ENCODE measurements around the gene CLEC11A. TPM values are rescaled to one million over a fixed set of nuclear protein-coding genes. Genes with fewer than 3 reads are reported as not detected.

CLEC11A gene
- total and polyA plus RNA-seq, 2 donors from 2014 or later, result 9.6 to 24.5 TPM

DNA sequence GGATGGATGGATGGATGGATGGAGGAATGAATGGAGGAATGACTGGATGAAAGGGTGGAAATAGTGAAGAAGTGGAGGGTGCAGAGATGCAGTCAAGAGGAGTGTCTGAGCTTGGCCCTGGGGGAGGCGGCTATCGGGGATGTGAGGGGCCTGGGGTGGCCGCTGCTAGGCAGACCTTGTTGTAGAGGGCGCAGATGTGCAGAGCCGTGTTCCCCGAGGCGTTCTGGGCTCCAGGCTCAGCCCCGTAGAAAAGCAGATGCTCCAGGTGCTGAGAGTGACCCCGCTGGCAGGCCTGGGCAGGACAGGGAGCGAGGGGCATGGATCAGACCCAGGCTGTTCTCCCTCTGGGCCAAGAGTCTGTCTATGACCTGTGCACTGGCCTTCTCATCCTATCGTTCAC lies 12.0 kb upstream of the CLEC11A start:
- no peaks in the 10 kb centered on the region for H3K9me3 ChIP-seq (ENCODE audit: control insufficient read depth in 2 of 3, insufficient read depth in 1 of 3, low read length in 3 of 3)
- H3K4me1 ChIP-seq (ENCODE audit: control insufficient read depth in 2 of 3, insufficient read depth in 2 of 3, low read depth in 1 of 3, low read length in 3 of 3), result no peaks in the 10 kb centered on the region
- intact Hi-C loops (cut with DNase I), result no loop called here
- H3K27me3 ChIP-seq (ENCODE audit: control insufficient read depth, insufficient read depth, low read length), result no peaks in the 10 kb centered on the region
- no peak overlapping the region for H3K9ac ChIP-seq (ENCODE audit: low read length in 3 of 3)
- H3K36me3 ChIP-seq (ENCODE audit: control insufficient read depth in 2 of 3, insufficient read depth in 3 of 3, low read length in 3 of 3), result no peaks in the 10 kb centered on the region
- H3K27ac ChIP-seq (ENCODE audit: low read depth in 2 of 2, low read length in 2 of 2), result no peak overlapping the region
- TF ChIP-seq, protein P1, sequence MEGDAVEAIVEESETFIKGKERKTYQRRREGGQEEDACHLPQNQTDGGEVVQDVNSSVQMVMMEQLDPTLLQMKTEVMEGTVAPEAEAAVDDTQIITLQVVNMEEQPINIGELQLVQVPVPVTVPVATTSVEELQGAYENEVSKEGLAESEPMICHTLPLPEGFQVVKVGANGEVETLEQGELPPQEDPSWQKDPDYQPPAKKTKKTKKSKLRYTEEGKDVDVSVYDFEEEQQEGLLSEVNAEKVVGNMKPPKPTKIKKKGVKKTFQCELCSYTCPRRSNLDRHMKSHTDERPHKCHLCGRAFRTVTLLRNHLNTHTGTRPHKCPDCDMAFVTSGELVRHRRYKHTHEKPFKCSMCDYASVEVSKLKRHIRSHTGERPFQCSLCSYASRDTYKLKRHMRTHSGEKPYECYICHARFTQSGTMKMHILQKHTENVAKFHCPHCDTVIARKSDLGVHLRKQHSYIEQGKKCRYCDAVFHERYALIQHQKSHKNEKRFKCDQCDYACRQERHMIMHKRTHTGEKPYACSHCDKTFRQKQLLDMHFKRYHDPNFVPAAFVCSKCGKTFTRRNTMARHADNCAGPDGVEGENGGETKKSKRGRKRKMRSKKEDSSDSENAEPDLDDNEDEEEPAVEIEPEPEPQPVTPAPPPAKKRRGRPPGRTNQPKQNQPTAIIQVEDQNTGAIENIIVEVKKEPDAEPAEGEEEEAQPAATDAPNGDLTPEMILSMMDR (IDR thresholded peaks at IDR 0.05; ENCODE audit: borderline replicate concordance, extremely low read depth, insufficient read depth), result no peak
- no peak overlapping the region for H3K4me3 ChIP-seq (ENCODE audit: low read length in 3 of 3)
- DNase-seq (no peak), FAIRE-seq (no peak)

DNA sequence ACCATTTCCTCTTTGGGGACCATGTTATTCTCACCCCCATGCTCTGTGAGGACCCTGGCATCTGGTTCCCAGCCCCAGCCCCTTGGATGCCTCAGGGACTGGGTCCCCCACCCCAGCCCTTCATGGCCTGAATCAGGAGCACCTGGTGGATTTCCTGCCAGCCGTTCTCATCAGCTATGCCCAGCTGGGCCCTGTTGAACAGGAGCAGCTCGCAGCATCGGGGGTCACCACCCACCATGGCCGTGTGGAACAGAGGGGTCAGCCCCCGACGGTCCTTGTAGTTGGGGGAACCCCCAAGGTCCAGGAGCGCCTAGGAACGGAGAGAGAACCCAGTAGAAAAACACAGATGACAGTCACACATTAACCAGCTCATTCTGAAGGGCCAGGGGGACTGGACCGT lies 11.4 kb upstream of the CLEC11A start:
- Histone ChIP-seq H3K4me1 (ENCODE audit: control insufficient read depth in 2 of 3, insufficient read depth in 2 of 3, low read depth in 1 of 3, low read length in 3 of 3) (no peaks in the 10 kb centered on the region), H3K36me3 (ENCODE audit: control insufficient read depth in 2 of 3, insufficient read depth in 3 of 3, low read length in 3 of 3) (no peaks in the 10 kb centered on the region), H3K9me3 (ENCODE audit: control insufficient read depth in 2 of 3, insufficient read depth in 1 of 3, low read length in 3 of 3) (no peaks in the 10 kb centered on the region), H3K27ac (ENCODE audit: low read depth in 2 of 2, low read length in 2 of 2) (no peak overlapping the region), H3K9ac (ENCODE audit: low read length in 3 of 3) (no peak overlapping the region), H3K4me3 (ENCODE audit: low read length in 3 of 3) (no peak overlapping the region), H3K27me3 (ENCODE audit: control insufficient read depth, insufficient read depth, low read length) (no peaks in the 10 kb centered on the region)
- FAIRE-seq (no peak), DNase-seq (no peak)
- intact Hi-C loops (cut with DNase I), result no loop called here
- TF ChIP-seq, protein P1 (IDR thresholded peaks at IDR 0.05; ENCODE audit: borderline replicate concordance, extremely low read depth, insufficient read depth), result no peak

DNA sequence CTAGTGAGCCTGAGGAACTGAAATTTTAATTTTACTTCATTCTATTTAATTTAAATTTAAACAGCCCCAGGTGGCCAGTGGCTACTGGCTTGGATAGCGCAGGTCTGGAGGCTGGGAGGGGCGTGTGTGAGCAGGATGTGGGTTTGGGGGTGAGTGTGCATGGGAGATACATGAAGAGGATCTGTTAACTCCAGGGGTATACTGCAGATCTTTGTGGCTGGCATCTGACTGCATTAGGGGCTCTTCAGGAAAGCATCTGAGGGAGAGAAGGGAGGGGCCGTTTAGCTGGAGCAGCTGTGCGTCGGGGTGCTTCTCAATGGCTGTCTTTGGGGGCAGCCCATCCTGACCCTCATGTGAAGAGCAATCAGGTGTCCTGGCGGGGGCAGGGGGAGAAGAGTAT lies 10.3 kb upstream of the CLEC11A start:
- no peaks in the 10 kb centered on the region for H3K27me3 ChIP-seq (ENCODE audit: control insufficient read depth, insufficient read depth, low read length)
- TF ChIP-seq, protein P1 (IDR thresholded peaks at IDR 0.05; ENCODE audit: borderline replicate concordance, extremely low read depth, insufficient read depth), result no peak
- DNase-seq (no peak), FAIRE-seq (no peak)
- H3K4me1 ChIP-seq (ENCODE audit: control insufficient read depth in 2 of 3, insufficient read depth in 2 of 3, low read depth in 1 of 3, low read length in 3 of 3), result no peaks in the 10 kb centered on the region
- H3K36me3 ChIP-seq (ENCODE audit: control insufficient read depth in 2 of 3, insufficient read depth in 3 of 3, low read length in 3 of 3), result no peaks in the 10 kb centered on the region
- intact Hi-C loops (cut with DNase I), result no loop called here
- no peak overlapping the region for H3K27ac ChIP-seq (ENCODE audit: low read depth in 2 of 2, low read length in 2 of 2)
- no peaks in the 10 kb centered on the region for H3K9me3 ChIP-seq (ENCODE audit: control insufficient read depth in 2 of 3, insufficient read depth in 1 of 3, low read length in 3 of 3)
- H3K9ac ChIP-seq (ENCODE audit: low read length in 3 of 3), result no peak overlapping the region
- H3K4me3 ChIP-seq (ENCODE audit: low read length in 3 of 3), result no peak overlapping the region

DNA sequence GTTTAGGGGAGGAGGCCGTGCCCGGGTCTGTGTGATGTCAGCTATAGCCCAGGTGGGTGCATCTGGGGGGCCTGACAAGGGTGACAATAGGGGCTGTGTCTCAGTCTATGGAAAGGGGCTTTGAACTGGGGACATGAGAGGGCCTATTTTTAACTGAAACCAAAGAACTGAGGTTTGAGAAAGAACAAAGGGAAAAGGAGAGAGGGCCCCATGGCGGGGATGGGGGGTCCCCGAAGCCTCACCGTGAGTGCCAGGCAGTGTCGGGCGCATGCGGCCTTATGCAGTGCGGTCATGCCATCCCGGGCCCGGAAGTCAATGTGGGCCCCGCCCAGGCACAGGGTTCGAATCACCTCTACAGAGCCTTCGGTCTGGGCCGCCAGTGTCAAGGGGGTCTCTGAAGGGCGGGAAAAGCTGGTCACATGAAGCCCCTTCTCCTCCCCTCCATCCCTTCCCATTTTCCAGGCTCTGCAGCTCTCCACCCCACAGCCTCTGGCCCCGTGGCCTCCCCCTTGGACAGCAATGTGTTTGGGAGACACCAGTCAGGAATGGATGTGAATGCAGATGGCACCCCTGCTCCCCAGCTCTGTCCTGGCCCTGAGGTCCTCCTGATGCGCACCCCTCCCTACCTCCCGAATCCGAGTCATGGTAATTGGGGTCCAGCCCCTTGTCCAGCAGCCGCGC lies 9.5 kb upstream of the CLEC11A start:
- intact Hi-C loops (cut with DNase I), result no loop called here
- DNase-seq (no peak), FAIRE-seq (no peak)
- H3K36me3 ChIP-seq (ENCODE audit: control insufficient read depth in 2 of 3, insufficient read depth in 3 of 3, low read length in 3 of 3), result no peaks in the 10 kb centered on the region
- H3K4me3 ChIP-seq (ENCODE audit: low read length in 3 of 3), result no peak overlapping the region
- no peaks in the 10 kb centered on the region for H3K9me3 ChIP-seq (ENCODE audit: control insufficient read depth in 2 of 3, insufficient read depth in 1 of 3, low read length in 3 of 3)
- H3K27ac ChIP-seq (ENCODE audit: low read depth in 2 of 2, low read length in 2 of 2), result no peak overlapping the region
- no peaks in the 10 kb centered on the region for H3K27me3 ChIP-seq (ENCODE audit: control insufficient read depth, insufficient read depth, low read length)
- no peak overlapping the region for H3K9ac ChIP-seq (ENCODE audit: low read length in 3 of 3)
- no peaks in the 10 kb centered on the region for H3K4me1 ChIP-seq (ENCODE audit: control insufficient read depth in 2 of 3, insufficient read depth in 2 of 3, low read depth in 1 of 3, low read length in 3 of 3)
- TF ChIP-seq, protein P1 (IDR thresholded peaks at IDR 0.05; ENCODE audit: borderline replicate concordance, extremely low read depth, insufficient read depth), result no peak
